Femur (tissue), 1 donor: ENCODE measurements around the gene MRO.
"Not testable (repeated sequence)": the region's sequence is repeated elsewhere in the genome, so short reads cannot be mapped to it uniquely, and the experiment has no call there.

ENCODE experiments used
- DNase-seq: peaks from one replicate; pipeline ENCODE4 v3.0.0-alpha.2; 2017

The MRO gene

GRCh38 chr18:50790948-50791347 lies 28.9 kb downstream of the MRO start:
- no peak for DNase-seq

DNA sequence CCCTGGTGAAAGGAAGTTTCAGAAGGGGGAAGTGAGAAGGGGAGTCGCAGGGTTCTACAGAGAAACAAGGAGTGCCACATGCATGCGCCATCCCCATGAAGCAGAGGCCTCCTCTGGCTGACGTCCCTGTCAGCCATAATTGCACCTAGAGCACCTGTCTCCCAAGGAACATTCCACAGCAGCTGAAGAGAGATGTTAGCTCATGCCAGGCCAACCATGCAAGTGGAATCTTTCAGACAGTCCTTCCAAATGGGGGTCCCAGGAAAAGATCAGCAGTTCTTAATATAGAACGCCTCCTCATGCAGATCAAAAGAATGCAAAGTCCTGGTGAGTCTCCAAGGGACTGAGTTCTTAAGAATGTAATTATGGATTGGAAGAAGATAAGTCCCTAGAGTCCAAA lies 29.6 kb downstream of the MRO start:
- no peak for DNase-seq

GRCh38 chr18:50788284-50788683 lies 31.5 kb downstream of the MRO start:
- DNase-seq = no peak

GRCh38 chr18:50786864-50787263 lies 33.0 kb downstream of the MRO start:
- DNase-seq = no peak

GRCh38 chr18:50783553-50783952 lies 36.3 kb downstream of the MRO start:
- no peak for DNase-seq

GRCh38 chr18:50779021-50779420 lies 40.8 kb downstream of the MRO start:
- not testable (repeated sequence) for DNase-seq

DNA sequence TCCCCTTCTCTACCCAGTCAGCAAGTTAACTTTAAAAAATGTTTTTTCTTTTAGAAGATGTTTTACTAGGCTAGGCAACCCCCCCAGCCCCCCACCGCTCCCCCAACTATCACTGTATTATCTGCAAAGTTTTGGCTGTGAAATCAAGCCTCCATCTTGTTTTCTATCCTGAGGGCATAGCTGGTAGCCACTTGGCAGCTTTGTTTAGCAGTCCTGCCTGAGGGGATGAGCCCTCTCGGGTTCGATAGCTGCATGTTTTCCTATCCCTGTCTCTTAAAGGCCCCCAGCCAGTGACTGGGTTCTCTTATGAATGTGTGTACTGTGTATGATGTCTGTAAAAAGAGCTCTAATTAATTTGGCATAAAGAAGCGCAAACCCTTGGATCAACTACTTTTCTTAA lies 43.4 kb downstream of the MRO start:
- no peak for DNase-seq

- DNase-seq = no peak
Measured at GRCh38 chr18:50775726-50776125, 44.1 kb downstream of the MRO start.

GRCh38 chr18:50775207-50775606 lies 44.6 kb downstream of the MRO start:
- DNase-seq = no peak

DNA sequence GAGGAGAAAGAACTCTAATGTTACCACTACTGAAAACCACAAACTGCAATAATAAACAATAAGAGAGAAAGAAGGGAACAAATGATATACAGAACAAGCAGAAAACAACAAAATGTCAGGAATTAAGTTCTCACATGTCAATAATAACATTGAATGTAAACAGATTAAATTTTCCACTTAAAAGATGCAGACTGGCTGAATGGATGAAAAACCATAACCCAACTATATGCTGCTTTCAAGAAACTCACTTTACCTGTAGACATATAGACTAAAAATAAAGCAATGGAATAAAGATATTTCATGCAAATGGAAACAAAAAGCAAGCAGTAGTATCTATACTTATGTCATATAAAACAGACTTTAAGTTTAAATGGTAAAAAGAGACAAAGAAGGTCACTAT lies 50.4 kb downstream of the MRO start:
- no peak for DNase-seq

- no peak for DNase-seq
Measured at GRCh38 chr18:50757358-50757757, 62.5 kb downstream of the MRO start.

- DNase-seq = no peak
Measured at GRCh38 chr18:50754297-50754696, 65.5 kb downstream of the MRO start.

DNA sequence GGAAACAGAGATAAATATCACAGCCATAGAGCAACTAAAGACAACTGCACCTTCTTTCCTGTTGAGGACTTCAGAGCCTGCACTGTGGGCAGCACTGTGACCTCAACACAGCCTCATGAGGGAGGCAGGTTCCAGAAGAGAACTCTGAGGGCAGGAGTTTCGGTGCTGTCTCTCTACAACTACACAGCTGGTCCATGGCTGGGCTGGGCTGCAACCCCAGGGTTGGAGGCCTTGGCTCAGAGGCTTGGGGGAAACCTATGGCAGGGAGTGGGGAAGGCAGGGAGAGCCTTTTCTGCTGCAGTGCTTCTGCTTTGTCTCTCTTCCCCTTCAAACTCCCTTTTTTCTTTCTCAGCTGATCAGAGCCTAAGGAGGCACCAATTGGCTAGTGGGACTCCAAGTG lies 66.5 kb downstream of the MRO start:
- no peak for DNase-seq

DNA sequence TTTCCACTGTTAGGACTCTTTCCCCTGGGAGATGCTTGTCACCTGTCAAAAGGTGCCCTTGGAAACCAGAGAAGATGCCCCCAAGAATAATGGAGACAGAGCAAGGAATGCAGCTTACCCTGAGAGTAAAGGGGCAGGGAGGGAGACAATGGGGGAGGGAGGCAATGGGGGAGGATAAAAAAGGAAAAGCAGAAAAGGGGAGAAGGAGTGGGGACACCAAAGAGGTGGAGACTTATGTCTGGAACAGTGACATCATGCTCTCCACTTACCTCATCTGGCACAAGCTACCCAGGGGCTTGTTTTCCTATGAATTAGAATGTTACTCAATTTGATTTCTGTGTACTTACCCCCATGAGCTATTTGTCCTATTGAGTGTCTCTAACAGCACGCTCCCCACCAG lies 67.9 kb downstream of the MRO start:
- no peak for DNase-seq

GRCh38 chr18:50751490-50751889 lies 68.3 kb downstream of the MRO start:
- no peak for DNase-seq

- no peak for DNase-seq
Measured at GRCh38 chr18:50750546-50750945, 69.3 kb downstream of the MRO start.

GRCh38 chr18:50749945-50750344 lies 69.9 kb downstream of the MRO start:
- DNase-seq = no peak

GRCh38 chr18:50749421-50749820 lies 70.4 kb downstream of the MRO start:
- no peak for DNase-seq

DNA sequence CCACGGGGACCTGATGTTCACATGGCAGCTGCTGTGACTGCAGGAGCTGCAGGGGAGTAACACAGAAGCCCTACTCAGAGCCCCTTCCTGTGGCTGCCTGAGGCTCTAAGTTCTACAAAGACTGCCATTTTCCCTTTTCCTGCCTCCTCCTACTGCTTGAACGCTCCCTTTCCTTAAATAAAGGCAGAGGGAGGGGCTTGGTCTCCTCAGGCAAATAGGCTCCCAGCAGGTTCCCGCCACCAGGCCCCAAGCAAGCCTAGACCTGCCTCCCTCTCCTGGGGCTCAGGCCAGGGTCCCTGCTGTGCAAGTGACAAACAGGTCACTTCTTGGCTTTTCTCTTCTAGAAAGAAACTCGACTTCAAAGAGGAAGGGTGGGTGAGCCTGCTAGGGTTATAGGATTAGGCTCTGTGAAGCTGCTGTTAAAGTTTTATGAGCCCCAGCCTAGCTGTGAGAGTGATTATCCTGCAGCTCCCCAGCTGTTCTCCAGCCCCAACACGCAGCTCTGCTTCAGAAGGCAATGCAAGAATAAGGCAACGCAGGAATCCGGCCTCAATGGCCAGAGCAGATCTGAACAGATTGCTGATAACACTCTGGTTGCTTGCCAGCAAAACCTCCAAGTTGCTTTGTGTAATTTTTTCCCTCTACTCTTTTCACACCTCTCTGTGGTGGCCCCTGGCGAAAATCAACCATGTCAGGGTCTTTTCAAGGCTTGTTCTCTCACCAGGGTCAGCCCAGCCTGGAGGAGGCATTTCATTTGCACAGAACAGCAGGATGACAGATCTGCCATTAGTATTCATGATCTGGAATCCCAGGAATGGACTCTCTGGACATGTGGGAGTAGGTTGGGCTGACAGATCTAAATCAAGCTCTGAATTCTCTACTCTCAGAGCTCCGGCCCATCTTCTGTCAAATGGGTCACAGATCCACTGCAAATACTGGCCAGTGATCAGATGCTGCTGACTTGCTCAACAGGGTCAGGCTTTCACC lies 71.3 kb downstream of the MRO start:
- no peak for DNase-seq

DNA sequence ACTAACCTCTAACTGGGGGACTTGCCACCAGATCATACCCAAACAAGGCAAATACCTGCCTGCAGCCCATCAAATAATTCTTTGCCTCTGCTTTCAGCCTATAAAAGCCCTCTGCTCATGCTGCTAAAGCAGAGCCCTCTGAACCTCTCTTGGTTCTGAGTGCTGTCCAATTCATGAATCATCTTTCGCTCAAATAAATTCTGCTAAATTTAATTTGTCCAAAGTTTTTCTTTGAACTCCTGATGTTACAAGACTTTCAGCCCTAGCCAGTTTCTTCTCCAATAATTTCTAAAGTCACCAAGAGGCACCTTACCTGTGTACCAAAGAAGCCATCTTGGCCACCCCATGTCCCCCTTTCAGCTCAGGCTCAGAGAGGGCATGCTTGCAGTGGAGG lies 72.0 kb downstream of the MRO start:
- no peak for DNase-seq

- DNase-seq = no peak
Measured at GRCh38 chr18:50745945-50746344, 73.9 kb downstream of the MRO start.
